GM12878 (cell line): Measurements from ENCODE around the gene SMIM7. TPM values are rescaled to one million over a fixed set of nuclear protein-coding genes. Genes with fewer than 3 reads are reported as not detected.

Source experiments
- CHD1 ChIP-seq: IDR thresholded peaks from 2 replicates; pipeline ENCODE4 v1.6.1; 2012; ENCODE audit warnings: low read depth, low read length, improper control_type of control experiment
- EGR1 ChIP-seq, 2 experiments: IDR thresholded peaks; 1 replicate in 1 of 2; 2 replicates in 1 of 2; pipeline ENCODE4 v1.6.1; 2011 to 2012; ENCODE audit warnings: low read depth in 2 of 2, low read length in 2 of 2, borderline replicate concordance in 1 of 2, mild to moderate bottlenecking in 1 of 2, moderate library complexity in 1 of 2
- ESRRA ChIP-seq: IDR thresholded peaks from 2 replicates; pipeline ENCODE4 v1.6.1; 2012; ENCODE audit warnings: mild to moderate bottlenecking, low read length, improper control_type of control experiment
- HCFC1 ChIP-seq: fragments of 150-350 bp; IDR thresholded peaks from 2 replicates; pipeline ENCODE4 v1.6.1; 2014; ENCODE audit warnings: low read length
- MXI1 ChIP-seq: fragments of 150-350 bp; IDR thresholded peaks from 2 replicates; pipeline ENCODE4 v1.6.1; 2011; ENCODE audit warnings: low read depth, mild to moderate bottlenecking, inconsistent platforms, low read length, improper control_type of control experiment
- NFXL1 ChIP-seq: fragments of 450-650 bp; IDR thresholded peaks from 2 replicates; pipeline ENCODE4 v1.6.1; 2017; ENCODE audit warnings: antibody characterized with exemption, mild to moderate bottlenecking, borderline replicate concordance
- RCOR1 ChIP-seq: conservative IDR thresholded peaks from 2 replicates; pipeline ENCODE4 v1.6.1; 2012; ENCODE audit warnings: low read depth, low read length, improper control_type of control experiment
- SIX5 ChIP-seq: IDR thresholded peaks from 2 replicates; pipeline ENCODE4 v1.6.1; 2011; ENCODE audit warnings: mild to moderate bottlenecking, low read depth, low read length, moderate library complexity; ENCODE audit not compliant: severe bottlenecking
- ZNF207 ChIP-seq: fragments of 450-650 bp; IDR thresholded peaks from 2 replicates; pipeline ENCODE4 v1.6.1; 2014; ENCODE audit warnings: antibody characterized with exemption, mild to moderate bottlenecking, borderline replicate concordance
- polyA plus RNA-seq, 11 experiments: library from polyadenylated mRNA; depleted of rRNA in 4 of 11; unstranded in 6 of 11; stranded (reverse) in 5 of 11; fragments of >200 nt; fragmentation: Nextera tagmentation in 4 of 11; fragmentation: Illumina TruSeq in 1 of 11; extraction: Ambion mirVana in 4 of 11; extraction: Trizol in 1 of 11; gene quantifications; 1 replicate in 1 of 11; 2 replicates in 10 of 11; pipeline versions ENCODE4 v1.2.1 to v1.2.3, GENCODE V29; 2011 to 2016; ENCODE audit warnings: inconsistent platforms in 2 of 11, missing spikeins in 2 of 11, low read depth in 1 of 11
- total RNA-seq, 4 experiments: library from RNA; depleted of rRNA in 3 of 4; stranded (reverse); fragments of >200 nt in 3 of 4; fragmentation: Illumina TruSeq in 1 of 4; extraction: Trizol in 1 of 4; gene quantifications; 2 replicates each; pipeline versions ENCODE4 v1.2.1 to v1.2.3, GENCODE V29; 2013 to 2021
- TF ChIP-seq, protein P1 (sequence below): fragments of 450-650 bp; IDR thresholded peaks from 2 replicates; pipeline ENCODE4 v1.6.1; 2017; ENCODE audit warnings: antibody characterized with exemption, mild to moderate bottlenecking, moderate library complexity
- TF ChIP-seq, protein P2 (sequence below): fragments of 450-650 bp; formaldehyde crosslinking; IDR thresholded peaks from 2 replicates; pipeline ENCODE4 v1.4.0; 2020; ENCODE audit warnings: mild to moderate bottlenecking, moderate library complexity
- TF ChIP-seq, protein P3 (sequence below): IDR thresholded peaks from 2 replicates; pipeline ENCODE4 v1.6.1; 2012; ENCODE audit warnings: improper control_type of control experiment, low read depth, low read length; ENCODE audit not compliant: insufficient replicate concordance

SMIM7 gene
- total and polyA plus RNA-seq, 10 of the 15 experiments (the other 5 are each of a cell fraction or from before 2014, with no cell fraction given) = 45.7 to 170 (median 70.8) TPM

DNA sequence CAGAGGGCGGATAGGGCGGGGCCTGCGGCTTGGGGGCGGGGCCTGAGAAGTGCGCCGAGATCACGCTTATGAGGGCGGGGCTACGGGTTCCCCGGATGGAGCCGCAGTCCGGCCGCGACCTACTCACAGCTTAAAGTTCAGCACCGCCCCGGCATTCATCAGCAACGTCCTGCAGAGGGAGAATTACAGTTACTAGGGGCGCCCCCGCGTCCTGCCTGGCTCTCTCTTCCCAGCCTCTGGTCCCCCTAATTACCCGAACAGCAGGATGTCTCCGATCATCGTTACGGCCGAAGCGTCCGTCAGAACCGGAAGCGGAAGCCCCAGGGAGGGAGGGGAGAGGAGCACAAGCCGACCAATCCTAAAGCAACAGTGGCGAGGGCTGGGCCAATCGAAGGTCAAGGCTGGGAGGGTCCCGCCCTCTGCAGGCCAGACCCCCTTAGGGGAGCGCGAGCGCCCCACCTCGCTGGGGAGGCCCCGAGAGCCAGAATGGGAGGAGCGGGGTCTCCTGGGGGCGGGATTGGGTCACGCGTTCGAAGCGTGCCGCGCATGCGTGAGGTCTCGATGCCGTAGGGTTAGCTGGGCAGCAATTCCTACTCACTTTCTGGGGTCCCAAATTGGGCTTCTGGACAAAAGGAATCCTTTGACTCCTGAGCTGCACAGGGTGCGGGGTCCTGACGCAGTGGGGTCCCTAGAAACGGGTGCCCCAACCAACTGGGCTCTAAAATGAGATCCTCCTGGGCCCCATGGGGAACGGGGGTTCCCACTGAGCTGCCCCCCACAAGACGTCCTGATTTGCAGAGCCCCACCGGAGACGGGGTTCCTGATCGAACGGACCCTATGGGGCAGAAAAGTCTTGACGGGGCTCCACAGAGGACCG, at the start of gene SMIM7 (continued):
- TF ChIP-seq EGR1 (IDR thresholded peaks at IDR 0.05; ENCODE audit: borderline replicate concordance in 1 of 2, low read depth in 2 of 2, low read length in 2 of 2) (no peak), CHD1 (no peak), RCOR1 (no peak), MXI1 (peak; percentile 38), ESRRA (no peak), HCFC1 (peak; percentile 59), NFXL1 (no peak), ZNF207 (0 out of 2 replicates have a peak, but pooled peaks have one; percentile 16), SIX5 (peak; percentile 34)
- TF ChIP-seq, protein P1, sequence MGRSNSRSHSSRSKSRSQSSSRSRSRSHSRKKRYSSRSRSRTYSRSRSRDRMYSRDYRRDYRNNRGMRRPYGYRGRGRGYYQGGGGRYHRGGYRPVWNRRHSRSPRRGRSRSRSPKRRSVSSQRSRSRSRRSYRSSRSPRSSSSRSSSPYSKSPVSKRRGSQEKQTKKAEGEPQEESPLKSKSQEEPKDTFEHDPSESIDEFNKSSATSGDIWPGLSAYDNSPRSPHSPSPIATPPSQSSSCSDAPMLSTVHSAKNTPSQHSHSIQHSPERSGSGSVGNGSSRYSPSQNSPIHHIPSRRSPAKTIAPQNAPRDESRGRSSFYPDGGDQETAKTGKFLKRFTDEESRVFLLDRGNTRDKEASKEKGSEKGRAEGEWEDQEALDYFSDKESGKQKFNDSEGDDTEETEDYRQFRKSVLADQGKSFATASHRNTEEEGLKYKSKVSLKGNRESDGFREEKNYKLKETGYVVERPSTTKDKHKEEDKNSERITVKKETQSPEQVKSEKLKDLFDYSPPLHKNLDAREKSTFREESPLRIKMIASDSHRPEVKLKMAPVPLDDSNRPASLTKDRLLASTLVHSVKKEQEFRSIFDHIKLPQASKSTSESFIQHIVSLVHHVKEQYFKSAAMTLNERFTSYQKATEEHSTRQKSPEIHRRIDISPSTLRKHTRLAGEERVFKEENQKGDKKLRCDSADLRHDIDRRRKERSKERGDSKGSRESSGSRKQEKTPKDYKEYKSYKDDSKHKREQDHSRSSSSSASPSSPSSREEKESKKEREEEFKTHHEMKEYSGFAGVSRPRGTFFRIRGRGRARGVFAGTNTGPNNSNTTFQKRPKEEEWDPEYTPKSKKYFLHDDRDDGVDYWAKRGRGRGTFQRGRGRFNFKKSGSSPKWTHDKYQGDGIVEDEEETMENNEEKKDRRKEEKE = no peak
- TF ChIP-seq, protein P2, sequence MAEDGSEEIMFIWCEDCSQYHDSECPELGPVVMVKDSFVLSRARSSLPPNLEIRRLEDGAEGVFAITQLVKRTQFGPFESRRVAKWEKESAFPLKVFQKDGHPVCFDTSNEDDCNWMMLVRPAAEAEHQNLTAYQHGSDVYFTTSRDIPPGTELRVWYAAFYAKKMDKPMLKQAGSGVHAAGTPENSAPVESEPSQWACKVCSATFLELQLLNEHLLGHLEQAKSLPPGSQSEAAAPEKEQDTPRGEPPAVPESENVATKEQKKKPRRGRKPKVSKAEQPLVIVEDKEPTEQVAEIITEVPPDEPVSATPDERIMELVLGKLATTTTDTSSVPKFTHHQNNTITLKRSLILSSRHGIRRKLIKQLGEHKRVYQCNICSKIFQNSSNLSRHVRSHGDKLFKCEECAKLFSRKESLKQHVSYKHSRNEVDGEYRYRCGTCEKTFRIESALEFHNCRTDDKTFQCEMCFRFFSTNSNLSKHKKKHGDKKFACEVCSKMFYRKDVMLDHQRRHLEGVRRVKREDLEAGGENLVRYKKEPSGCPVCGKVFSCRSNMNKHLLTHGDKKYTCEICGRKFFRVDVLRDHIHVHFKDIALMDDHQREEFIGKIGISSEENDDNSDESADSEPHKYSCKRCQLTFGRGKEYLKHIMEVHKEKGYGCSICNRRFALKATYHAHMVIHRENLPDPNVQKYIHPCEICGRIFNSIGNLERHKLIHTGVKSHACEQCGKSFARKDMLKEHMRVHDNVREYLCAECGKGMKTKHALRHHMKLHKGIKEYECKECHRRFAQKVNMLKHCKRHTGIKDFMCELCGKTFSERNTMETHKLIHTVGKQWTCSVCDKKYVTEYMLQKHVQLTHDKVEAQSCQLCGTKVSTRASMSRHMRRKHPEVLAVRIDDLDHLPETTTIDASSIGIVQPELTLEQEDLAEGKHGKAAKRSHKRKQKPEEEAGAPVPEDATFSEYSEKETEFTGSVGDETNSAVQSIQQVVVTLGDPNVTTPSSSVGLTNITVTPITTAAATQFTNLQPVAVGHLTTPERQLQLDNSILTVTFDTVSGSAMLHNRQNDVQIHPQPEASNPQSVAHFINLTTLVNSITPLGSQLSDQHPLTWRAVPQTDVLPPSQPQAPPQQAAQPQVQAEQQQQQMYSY = no peak
- TF ChIP-seq, protein P3, sequence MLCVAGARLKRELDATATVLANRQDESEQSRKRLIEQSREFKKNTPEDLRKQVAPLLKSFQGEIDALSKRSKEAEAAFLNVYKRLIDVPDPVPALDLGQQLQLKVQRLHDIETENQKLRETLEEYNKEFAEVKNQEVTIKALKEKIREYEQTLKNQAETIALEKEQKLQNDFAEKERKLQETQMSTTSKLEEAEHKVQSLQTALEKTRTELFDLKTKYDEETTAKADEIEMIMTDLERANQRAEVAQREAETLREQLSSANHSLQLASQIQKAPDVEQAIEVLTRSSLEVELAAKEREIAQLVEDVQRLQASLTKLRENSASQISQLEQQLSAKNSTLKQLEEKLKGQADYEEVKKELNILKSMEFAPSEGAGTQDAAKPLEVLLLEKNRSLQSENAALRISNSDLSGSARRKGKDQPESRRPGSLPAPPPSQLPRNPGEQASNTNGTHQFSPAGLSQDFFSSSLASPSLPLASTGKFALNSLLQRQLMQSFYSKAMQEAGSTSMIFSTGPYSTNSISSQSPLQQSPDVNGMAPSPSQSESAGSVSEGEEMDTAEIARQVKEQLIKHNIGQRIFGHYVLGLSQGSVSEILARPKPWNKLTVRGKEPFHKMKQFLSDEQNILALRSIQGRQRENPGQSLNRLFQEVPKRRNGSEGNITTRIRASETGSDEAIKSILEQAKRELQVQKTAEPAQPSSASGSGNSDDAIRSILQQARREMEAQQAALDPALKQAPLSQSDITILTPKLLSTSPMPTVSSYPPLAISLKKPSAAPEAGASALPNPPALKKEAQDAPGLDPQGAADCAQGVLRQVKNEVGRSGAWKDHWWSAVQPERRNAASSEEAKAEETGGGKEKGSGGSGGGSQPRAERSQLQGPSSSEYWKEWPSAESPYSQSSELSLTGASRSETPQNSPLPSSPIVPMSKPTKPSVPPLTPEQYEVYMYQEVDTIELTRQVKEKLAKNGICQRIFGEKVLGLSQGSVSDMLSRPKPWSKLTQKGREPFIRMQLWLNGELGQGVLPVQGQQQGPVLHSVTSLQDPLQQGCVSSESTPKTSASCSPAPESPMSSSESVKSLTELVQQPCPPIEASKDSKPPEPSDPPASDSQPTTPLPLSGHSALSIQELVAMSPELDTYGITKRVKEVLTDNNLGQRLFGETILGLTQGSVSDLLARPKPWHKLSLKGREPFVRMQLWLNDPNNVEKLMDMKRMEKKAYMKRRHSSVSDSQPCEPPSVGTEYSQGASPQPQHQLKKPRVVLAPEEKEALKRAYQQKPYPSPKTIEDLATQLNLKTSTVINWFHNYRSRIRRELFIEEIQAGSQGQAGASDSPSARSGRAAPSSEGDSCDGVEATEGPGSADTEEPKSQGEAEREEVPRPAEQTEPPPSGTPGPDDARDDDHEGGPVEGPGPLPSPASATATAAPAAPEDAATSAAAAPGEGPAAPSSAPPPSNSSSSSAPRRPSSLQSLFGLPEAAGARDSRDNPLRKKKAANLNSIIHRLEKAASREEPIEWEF = no peak
